ENCODE data around the gene FEM1A. TPM values are rescaled to one million over a fixed set of nuclear protein-coding genes. Genes with fewer than 3 reads are reported as not detected.

FEM1A gene
- total RNA-seq, 4 donors from 2014 or later = 14.1 to 23.9 (median 15.3) TPM

GRCh38 chr19:4748185-4748584 lies 43.3 kb upstream of the FEM1A start:
- no peak for ATAC-seq
- Histone ChIP-seq H3K4me1 (peaks cover 0 to 17% (median 2%) of the 10 kb centered on the region in 3 donors), H3K9me3 (no peaks in the 10 kb centered on the region), H3K27me3 (peaks cover 17% of the 10 kb centered on the region), H3K4me3 (no peak overlapping the region), H3K36me3 (no peaks in the 10 kb centered on the region), H3K27ac (no peak overlapping the region)
- TF ChIP-seq POLR2AphosphoS5 (IDR thresholded peaks at IDR 0.05) (no peak), CTCF (IDR thresholded peaks at IDR 0.05) (no peak)
- WGBS, 2 donors (ENCODE audit: low coverage in 1 of 2) = 19 to 29% methylated on average over 8 to 11 of the region's 11 CpGs

DNA sequence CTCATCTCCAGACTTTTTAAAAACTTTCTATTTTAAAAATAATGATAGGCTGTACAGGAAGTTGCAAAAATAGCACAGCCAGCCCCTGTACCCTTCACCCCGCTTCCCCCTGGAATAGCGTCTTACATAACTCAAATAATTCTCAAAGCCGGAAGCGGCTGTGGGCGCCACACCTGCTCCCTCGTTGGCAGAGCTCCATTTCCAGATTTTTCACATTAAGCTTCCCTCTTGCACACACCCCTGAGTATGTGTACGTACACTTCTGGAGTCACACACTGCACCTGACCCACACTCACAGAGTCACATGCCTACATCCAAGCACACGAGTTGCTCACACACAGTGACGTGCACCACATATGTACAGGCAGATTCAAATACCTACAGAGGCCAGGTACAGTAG lies 42.9 kb upstream of the FEM1A start:
- ATAC-seq = no peak
- Histone ChIP-seq H3K4me3 (no peak overlapping the region), H3K4me1 (peaks cover 0 to 14% (median 2%) of the 10 kb centered on the region in 3 donors), H3K36me3 (no peaks in the 10 kb centered on the region), H3K27ac (no peak overlapping the region), H3K27me3 (peaks cover 17% of the 10 kb centered on the region), H3K9me3 (no peaks in the 10 kb centered on the region)
- WGBS, 2 donors (ENCODE audit: low coverage in 1 of 2) = 40 to 58% methylated on average over 7 to 9 of the region's 9 CpGs
- no peak for TF ChIP-seq EP300 (IDR thresholded peaks at IDR 0.05)
- no peak for TF ChIP-seq POLR2AphosphoS5 (IDR thresholded peaks at IDR 0.05)
- no peak for TF ChIP-seq POLR2A (IDR thresholded peaks at IDR 0.05)
- no peak for TF ChIP-seq CTCF (IDR thresholded peaks at IDR 0.05)

- Histone ChIP-seq H3K36me3 (no peaks in the 10 kb centered on the region), H3K27me3 (peaks cover 17% of the 10 kb centered on the region), H3K4me1 (peaks cover 0 to 4% (median 0%) of the 10 kb centered on the region in 3 donors), H3K4me3 (no peak overlapping the region), H3K9me3 (no peaks in the 10 kb centered on the region), H3K27ac (no peak overlapping the region)
- no peak for ATAC-seq
- TF ChIP-seq EP300 (IDR thresholded peaks at IDR 0.05) (no peak), POLR2AphosphoS5 (IDR thresholded peaks at IDR 0.05) (no peak), POLR2A (IDR thresholded peaks at IDR 0.05) (no peak), CTCF (IDR thresholded peaks at IDR 0.05) (no peak)
- WGBS, 2 donors (ENCODE audit: low coverage in 1 of 2) = 40 to 70% methylated on average over 2 to 18 of the region's 18 CpGs
These were observed 41.5 kb upstream of the FEM1A start for GRCh38 chr19:4749870-4750590.

DNA sequence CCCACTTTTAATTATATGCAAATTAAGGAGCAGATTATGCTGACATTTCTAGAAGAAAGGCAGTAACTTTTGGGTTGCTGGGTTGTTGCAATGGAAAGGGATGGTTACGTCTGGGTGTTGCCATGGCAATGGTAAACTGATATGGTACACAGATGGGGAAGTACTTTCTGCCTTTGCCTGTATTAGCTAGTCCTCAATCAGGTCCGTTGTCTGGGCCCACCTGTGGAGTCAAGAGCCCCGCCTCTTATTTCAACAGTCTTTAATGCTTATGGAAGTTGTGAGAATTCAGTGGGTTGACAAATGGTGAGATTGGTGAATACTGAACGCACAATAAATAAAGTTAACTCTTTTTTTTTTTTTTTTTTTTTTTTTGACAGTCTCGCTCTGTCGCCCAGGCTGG lies 37.3 kb upstream of the FEM1A start:
- ATAC-seq = no peak
- no peak for TF ChIP-seq POLR2AphosphoS5 (IDR thresholded peaks at IDR 0.05)
- TF ChIP-seq EP300 (IDR thresholded peaks at IDR 0.05) = no peak
- TF ChIP-seq CTCF (IDR thresholded peaks at IDR 0.05) = no peak
- no peak for TF ChIP-seq POLR2A (IDR thresholded peaks at IDR 0.05)
- 52 to 58% methylated on average over 4 of the region's 6 CpGs for whole genome bisulfite sequencing, 2 donors (ENCODE audit: low coverage in 1 of 2)

DNA sequence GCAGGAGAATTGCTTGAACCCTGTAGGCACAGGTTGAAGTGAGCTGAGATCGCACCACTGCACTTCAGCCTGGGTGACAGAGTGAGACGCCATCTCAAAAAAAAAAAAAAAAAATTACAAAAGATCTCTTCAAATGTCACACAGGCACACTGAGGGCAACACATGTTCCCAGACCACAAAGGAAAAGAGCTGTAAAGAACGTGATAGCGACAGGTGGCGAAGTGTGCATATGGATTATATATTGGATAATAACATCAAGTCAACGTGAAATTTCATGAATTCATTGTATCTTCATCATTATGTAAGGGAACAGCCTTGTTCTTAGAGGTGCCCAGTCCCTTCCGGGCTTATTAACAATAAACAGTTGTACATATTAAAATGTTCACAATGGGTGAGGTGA lies 36.1 kb upstream of the FEM1A start:
- H3K36me3 ChIP-seq = no peaks in the 10 kb centered on the region
- no peak overlapping the region for H3K27ac ChIP-seq
- peaks cover 0 to 10% (median 0%) of the 10 kb centered on the region in 3 donors for H3K9me3 ChIP-seq
- peaks cover 0 to 14% (median 3%) of the 10 kb centered on the region in 3 donors for H3K4me1 ChIP-seq
- no peak overlapping the region for H3K4me3 ChIP-seq
- TF ChIP-seq CTCF (IDR thresholded peaks at IDR 0.05) = no peak
- no peak for TF ChIP-seq POLR2AphosphoS5 (IDR thresholded peaks at IDR 0.05)
- no peak for TF ChIP-seq POLR2A (IDR thresholded peaks at IDR 0.05)
- TF ChIP-seq EP300 (IDR thresholded peaks at IDR 0.05) = no peak
- 72 to 75% methylated on average over 5 of the region's 7 CpGs for WGBS, 2 donors (ENCODE audit: low coverage in 1 of 2)
- ATAC-seq = no peak
- H3K27me3 ChIP-seq = peaks cover 8% of the 10 kb centered on the region

More for the DNA sequence above, 37.3 kb upstream of the FEM1A start:
- Histone ChIP-seq H3K4me3 (no peak overlapping the region), H3K27ac (no peak overlapping the region), H3K9me3 (peaks cover 0 to 10% (median 0%) of the 10 kb centered on the region in 3 donors), H3K27me3 (peaks cover 6% of the 10 kb centered on the region), H3K4me1 (peaks cover 0 to 2% (median 0%) of the 10 kb centered on the region in 3 donors), H3K36me3 (no peaks in the 10 kb centered on the region)

Measured in gastroesophageal sphincter (tissue), 4 donors.